Germinal center (tissue), 1 donor: ENCODE measurements around the gene PNPLA7.

Source experiments
- DNase-seq: peaks from one replicate; pipeline ENCODE4 v3.0.0; 2012; ENCODE audit warnings: mixed read lengths, low spot score

PNPLA7 gene

GRCh38 chr9:137449931-137450538 is 100.2 kb downstream of the PNPLA7 start:
- DNase-seq: no peak

- no peak for DNase-seq
Observed at GRCh38 chr9:137449081-137449844, 100.9 kb downstream of the PNPLA7 start.

- no peak for DNase-seq
Observed at GRCh38 chr9:137448602-137448962, 101.6 kb downstream of the PNPLA7 start.

GRCh38 chr9:137447722-137448601 is 102.2 kb downstream of the PNPLA7 start:
- no peak for DNase-seq

GRCh38 chr9:137446851-137447471 is 103.2 kb downstream of the PNPLA7 start:
- no peak for DNase-seq

- DNase-seq: no peak
Observed at GRCh38 chr9:137445930-137446431, 104.2 kb downstream of the PNPLA7 start.

GRCh38 chr9:137445275-137445807 is 104.9 kb downstream of the PNPLA7 start:
- peak; percentile 74 for DNase-seq

- no peak for DNase-seq
Observed at GRCh38 chr9:137444106-137444790, 106.0 kb downstream of the PNPLA7 start.

- DNase-seq: no peak
Observed at GRCh38 chr9:137441935-137442321, 108.3 kb downstream of the PNPLA7 start.

- DNase-seq: peak; percentile 33
Observed at GRCh38 chr9:137441289-137441934, 108.8 kb downstream of the PNPLA7 start, which contains the start of gene ENTPD8. ENTPD8 (minus strand) TSS chr9:137441357; CDS start chr9:137438285, 3,072 bp downstream.

- DNase-seq: peak; percentile 1
Observed at GRCh38 chr9:137439158-137439714, 111.0 kb downstream of the PNPLA7 start.

GRCh38 chr9:137438591-137439157 is 111.5 kb downstream of the PNPLA7 start:
- no peak for DNase-seq

GRCh38 chr9:137437691-137438590 is 112.3 kb downstream of the PNPLA7 start:
- peak; percentile 2 for DNase-seq

- no peak for DNase-seq
Observed at GRCh38 chr9:137436761-137437600, 113.2 kb downstream of the PNPLA7 start.

GRCh38 chr9:137435980-137436760 is 114.0 kb downstream of the PNPLA7 start:
- DNase-seq: peak; percentile 4

GRCh38 chr9:137435381-137435891 is 114.8 kb downstream of the PNPLA7 start:
- no peak for DNase-seq
